Measurements from ENCODE around the gene ITGAE. TPM values are rescaled to one million over a fixed set of nuclear protein-coding genes. Genes with fewer than 3 reads are reported as not detected.

The ITGAE gene
- total and polyA plus RNA-seq, 10 of the 15 experiments (the other 5 are each of a cell fraction or from before 2014, with no cell fraction given): 13.1 to 161 (median 34.8) TPM

GRCh38 chr17:3796822-3797170 lies 4.2 kb downstream of the ITGAE start:
- ChIA-PET POLR2A (interaction anchor here (0.9 kb wide), 1 partner anchor 38 kb away, joined by 3 read pairs; no protein-coding TSS in a partner anchor), SMC1A (ENCODE audit: uncharacterized antibody, unreplicated experiment) (interaction anchor here (1.2 to 3.4 kb wide), 5 partner anchors 8 to 58 kb away, joined by 3 to 19 read pairs (median 4); no protein-coding TSS in a partner anchor), RAD21 (ENCODE audit: unreplicated experiment) (interaction anchor here (0.7 to 2.1 kb wide), 6 partner anchors 25 to 73 kb away, joined by 3 to 21 read pairs (median 4); partner anchors contain the start of gene HASPIN), CTCF (interaction anchor here (0.9 to 2.2 kb wide), 4 partner anchors 8 to 59 kb away, joined by 4 to 13 read pairs (median 6); no protein-coding TSS in a partner anchor)
- WGBS (ENCODE audit: insufficient coverage, insufficient replicate concordance, low lambda C conversion rate, missing lambda C conversion rate): under 1% methylated on average over 9 of the region's 9 CpGs
- no peak for DNase-seq (ENCODE audit: low read depth, low spot score)
- Histone ChIP-seq H2AFZ (ENCODE audit: control insufficient read depth, low read depth, low read length) (peak overlapping the region; percentile 5; the same call in 1 of the 2 replicates), H3K9ac (ENCODE audit: control insufficient read depth, insufficient read depth, low read length) (peak overlapping the region; percentile 28; the same call in 1 of the 2 replicates), H4K20me1 (ENCODE audit: control insufficient read depth, insufficient read depth) (no peaks in the 10 kb centered on the region), H3K9me3 (replicated peaks; ENCODE audit: control insufficient read depth, insufficient read depth, low read length) (no peaks in the 10 kb centered on the region), H3K4me3 (no peak overlapping the region; the same call in 1 of the 2 replicates), H3K4me1 (ENCODE audit: control insufficient read depth, insufficient read depth, low read length) (peaks cover 47% of the 10 kb centered on the region), H3K36me3 (ENCODE audit: control insufficient read depth in 2 of 2, insufficient read depth in 2 of 2, low read length in 1 of 2) (no peaks in the 10 kb centered on the region), H3K27me3 (replicated peaks in 1 of 2; ENCODE audit: control insufficient read depth in 2 of 2, insufficient read depth in 2 of 2, low read length in 1 of 2) (no peaks in the 10 kb centered on the region), H3K79me2 (ENCODE audit: control insufficient read depth, insufficient read depth, low read length) (no peaks in the 10 kb centered on the region), H3K27ac (ENCODE audit: control insufficient read depth, insufficient read depth) (peak overlapping the region; percentile 63), H3K4me2 (ENCODE audit: control insufficient read depth, insufficient read depth) (peak overlapping the region; percentile 69; the same call in 1 of the 2 replicates)
- FAIRE-seq: no peak
- peak; percentile 56 for ATAC-seq
- no TSS peak for BruUV-seq (replicated peaks)
- in situ Hi-C loops (cut with MboI) (no loop called here), intact Hi-C loops (cut with micrococcal nuclease; ENCODE audit: unreplicated experiment) (loop anchor here (1.0 to 5.0 kb wide), 3 partner anchors 33 to 104 kb away; no protein-coding TSS in a partner anchor)
- TF ChIP-seq CHD4 (IDR thresholded peaks at IDR 0.05) (0 out of 2 replicates have a peak, but pooled peaks have one; percentile 65), TBL1XR1 (IDR thresholded peaks at IDR 0.05; ENCODE audit: low read depth, low read length) (no peak), ESRRA (IDR thresholded peaks at IDR 0.05; ENCODE audit: low read length) (no peak), MTA2 (IDR thresholded peaks at IDR 0.05; ENCODE audit: low read depth) (0 out of 2 replicates have a peak, but pooled peaks have one; percentile 21), WRNIP1 (IDR thresholded peaks at IDR 0.05; ENCODE audit: borderline replicate concordance, low read depth, low read length) (no peak; the same call in 1 of the 2 replicates), USF1 (IDR thresholded peaks at IDR 0.05; ENCODE audit: borderline replicate concordance, extremely low read length, insufficient read depth, low read depth, low read length) (no peak), ZNF687 (IDR thresholded peaks at IDR 0.05) (no peak), KDM1A (IDR thresholded peaks at IDR 0.05; ENCODE audit: borderline replicate concordance) (no peak), HCFC1 (IDR thresholded peaks at IDR 0.05; ENCODE audit: low read length) (no peak), ETV6 (conservative IDR thresholded peaks at IDR 0.05 in 1 of 2, IDR thresholded peaks at IDR 0.05 in 1 of 2; ENCODE audit: borderline replicate concordance in 1 of 2, low read depth in 1 of 2) (no peak), SMAD1 (IDR thresholded peaks at IDR 0.05; ENCODE audit: low read depth, partially characterized antibody) (no peak), GABPA (IDR thresholded peaks at IDR 0.05; ENCODE audit: low read depth) (no peak), E4F1 (IDR thresholded peaks at IDR 0.05; ENCODE audit: borderline replicate concordance, partially characterized antibody) (no peak)

Data from GM12878 (cell line).